K562 (cell line): ENCODE results near the gene ERVV-1. TPM values are rescaled to one million over a fixed set of nuclear protein-coding genes. Genes with fewer than 3 reads are reported as not detected.
"Not testable (repeated sequence)": the region's sequence is repeated elsewhere in the genome, so short reads cannot be mapped to it uniquely, and the experiment has no call there.

Source experiments
- ATAC-seq: fragments of 200-7000 bp; cut with Tn5 transposase; 3 replicates; pipeline ENCODE4 v1.9.1; 2020; ENCODE audit warnings: moderate library complexity
- BruUV-seq: library from RNA; stranded (reverse); fragments of 400-500 nt; replicated peaks from 2 replicates; lab custom pipeline; 2021; lab: Mats Ljungman, UMichigan
- CTCF ChIA-PET: fragments of 300-600 bp; formaldehyde crosslinking; extraction: SDS; loops from one replicate; lab custom pipeline; 2021; ENCODE audit warnings: low intra/inter-chr PET ratio; lab: Yijun Ruan, JAX
- POLR2A ChIA-PET: fragments of 300-600, 350-650 bp; sonication (Branson Sonifier 250); formaldehyde crosslinking; extraction: SDS; loops from one replicate; lab custom pipeline; 2021; ENCODE audit warnings: antibody characterized with exemption, inconsistent platforms; lab: Yijun Ruan, JAX
- DNase-seq, 4 experiments: peaks; one replicate each; pipeline versions ENCODE4 v3.0.0 to v3.0.0-alpha.2; 2011 to 2018; ENCODE audit warnings: low spot score in 3 of 4, mixed read lengths in 3 of 4; ENCODE audit errors: extremely low read depth in 1 of 4
- FAIRE-seq: peaks from 2 replicates; lab custom pipeline; 2011; peaks lifted over from hg19 to GRCh38; lab: Jason Lieb, UNC
- H2AFZ ChIP-seq: 2 replicates; pipeline ENCODE4 v1.6.0; 2011; ENCODE audit warnings: low read depth, low read length, control low read depth, inconsistent platforms
- H3K27ac ChIP-seq: fragments of 200-600 bp; 3 replicates; pipeline ENCODE4 v1.8.0; 2011; ENCODE audit warnings: low read depth, mild to moderate bottlenecking, control low read depth, inconsistent platforms, low read length, moderate library complexity, mixed read lengths; ENCODE audit errors: extremely low read depth
- H3K27me3 ChIP-seq, 2 experiments: fragments of 300-600 bp in 1 of 2; 2 replicates in 1 of 2; 3 replicates in 1 of 2; pipeline versions ENCODE4 v1.6.0 to v1.8.0; 2011; ENCODE audit warnings: inconsistent platforms in 2 of 2, low read length in 2 of 2, mild to moderate bottlenecking in 1 of 2, mixed read lengths in 1 of 2, moderate library complexity in 1 of 2; ENCODE audit not compliant: control insufficient read depth in 2 of 2, insufficient read depth in 2 of 2
- H3K36me3 ChIP-seq: fragments of 300-600 bp; 3 replicates; pipeline ENCODE4 v1.8.0; 2011; ENCODE audit warnings: mild to moderate bottlenecking, low read length, inconsistent platforms; ENCODE audit not compliant: control insufficient read depth, insufficient read depth
- H3K4me1 ChIP-seq, 2 experiments: fragments of 200-600 bp in 1 of 2; replicated peaks in 1 of 2; 2 replicates in 1 of 2; 3 replicates in 1 of 2; pipeline versions ENCODE4 v1.5.1 to v1.8.0; 2011; ENCODE audit warnings: inconsistent platforms in 2 of 2, low read length in 2 of 2, mild to moderate bottlenecking in 1 of 2, mixed read lengths in 1 of 2, moderate library complexity in 1 of 2; ENCODE audit not compliant: control insufficient read depth in 2 of 2, insufficient read depth in 2 of 2
- H3K4me2 ChIP-seq: 2 replicates; pipeline ENCODE4 v1.6.1; 2011; ENCODE audit warnings: low read length, control low read depth, inconsistent platforms, mixed read lengths; ENCODE audit not compliant: insufficient read depth
- H3K4me3 ChIP-seq: fragments of 200-600 bp; sonication (generic), shearing (Covaris generic); 2 replicates; pipeline ENCODE4 v1.5.1; 2016; ENCODE audit warnings: control low read depth, inconsistent platforms
- H3K79me2 ChIP-seq: fragments of 200-600 bp; 3 replicates; pipeline ENCODE4 v1.8.0; 2011; ENCODE audit warnings: low read length, inconsistent platforms; ENCODE audit not compliant: control insufficient read depth, insufficient read depth
- H3K9ac ChIP-seq, 2 experiments: 2 replicates each; pipeline versions ENCODE4 v1.6.0 to v1.6.1; 2011; ENCODE audit warnings: low read depth in 2 of 2, low read length in 2 of 2, control low read depth in 1 of 2, inconsistent platforms in 1 of 2, mild to moderate bottlenecking in 1 of 2, mixed read lengths in 1 of 2; ENCODE audit not compliant: insufficient read depth in 1 of 2
- H3K9me1 ChIP-seq: one replicate; pipeline ENCODE4 v1.6.0; 2011; ENCODE audit warnings: inconsistent platforms, mild to moderate bottlenecking, low read length, moderate library complexity; ENCODE audit not compliant: control insufficient read depth, insufficient read depth
- H3K9me3 ChIP-seq: replicated peaks from 2 replicates; pipeline ENCODE4 v1.5.1; 2011; ENCODE audit warnings: low read depth, low read length, inconsistent platforms; ENCODE audit not compliant: control insufficient read depth, insufficient read depth
- H4K20me1 ChIP-seq: replicated peaks from 2 replicates; pipeline ENCODE4 v1.6.1; 2011; ENCODE audit warnings: low read length, inconsistent platforms, mixed read lengths; ENCODE audit not compliant: control insufficient read depth, insufficient read depth
- RAD21 ChIP-seq, 2 experiments: fragments of 250-450 bp in 1 of 2; fragments of 450-650 bp in 1 of 2; sonication (Bioruptor Pico) in 1 of 2; formaldehyde crosslinking in 1 of 2; IDR thresholded peaks in 1 of 2; conservative IDR thresholded peaks in 1 of 2; 2 replicates each; pipeline versions ENCODE4 v1.4.0 to v1.8.0; 2020 to 2022; ENCODE audit warnings: mild to moderate bottlenecking in 2 of 2, moderate library complexity in 1 of 2
- WGBS: fragments of 100-300 bp; shearing (Covaris generic); methylation state at CpG from one replicate; pipeline ENCODE4 v1.1.6; 2016; ENCODE audit warnings: low coverage, mixed read lengths; ENCODE audit not compliant: insufficient coverage; ENCODE audit errors: missing lambda C conversion rate; 5-methylcytosine and 5-hydroxymethylcytosine counted together
- in situ Hi-C: fragments of 300-500 bp; cut with MboI; formaldehyde crosslinking; loops from 4 replicates; pipeline ENCODE4 v1.15.0; 2018; ENCODE audit warnings: inconsistent platforms, mixed read lengths
- intact Hi-C: fragments of 100-400 bp; cut with micrococcal nuclease; formaldehyde crosslinking; loops from 2 replicates; pipeline ENCODE4 v1.14.2; 2022
- polyA plus RNA-seq, 8 experiments: library from polyadenylated mRNA; depleted of rRNA in 4 of 8; stranded (reverse) in 5 of 8; unstranded in 3 of 8; fragments of >200 nt; fragmentation: Nextera tagmentation in 2 of 8; fragmentation: Illumina TruSeq in 1 of 8; extraction: Ambion mirVana in 2 of 8; extraction: Trizol in 1 of 8; gene quantifications; 2 replicates each; pipeline versions ENCODE4 v1.2.1 to v1.2.3, GENCODE V29; 2011 to 2014; ENCODE audit warnings: inconsistent platforms in 1 of 8, missing spikeins in 1 of 8
- total RNA-seq, 7 experiments: library from RNA; depleted of rRNA in 6 of 7; stranded (reverse); fragments of >200 nt in 6 of 7; fragmentation: Illumina TruSeq in 2 of 7; extraction: Trizol in 2 of 7; gene quantifications; 2 replicates each; pipeline versions ENCODE4 v1.2.1 to v1.2.3, GENCODE V29; 2011 to 2021; ENCODE audit warnings: low replicate concordance in 1 of 7
- TF ChIP-seq, protein P1 (sequence below), 3 experiments: IDR thresholded peaks in 2 of 3; conservative IDR thresholded peaks in 1 of 3; 2 replicates each; pipeline ENCODE4 v1.5.1; 2011 to 2012; ENCODE audit warnings: low read length in 3 of 3, mild to moderate bottlenecking in 3 of 3, control low read depth in 2 of 3, improper control_type of control experiment in 1 of 3, inconsistent platforms in 1 of 3, low read depth in 1 of 3, mixed read lengths in 1 of 3, moderate library complexity in 1 of 3; ENCODE audit not compliant: insufficient read depth in 2 of 3
- TF ChIP-seq, protein P2 (sequence below): fragments of 250-450 bp; sonication (Bioruptor Pico); IDR thresholded peaks from 2 replicates; pipeline ENCODE4 v1.4.0; 2020

Gene ERVV-1
- total and polyA plus RNA-seq, 9 of the 15 experiments (the other 6 are each of a cell fraction or from before 2014, with no cell fraction given) = 0.08 TPM; not detected in 8

DNA sequence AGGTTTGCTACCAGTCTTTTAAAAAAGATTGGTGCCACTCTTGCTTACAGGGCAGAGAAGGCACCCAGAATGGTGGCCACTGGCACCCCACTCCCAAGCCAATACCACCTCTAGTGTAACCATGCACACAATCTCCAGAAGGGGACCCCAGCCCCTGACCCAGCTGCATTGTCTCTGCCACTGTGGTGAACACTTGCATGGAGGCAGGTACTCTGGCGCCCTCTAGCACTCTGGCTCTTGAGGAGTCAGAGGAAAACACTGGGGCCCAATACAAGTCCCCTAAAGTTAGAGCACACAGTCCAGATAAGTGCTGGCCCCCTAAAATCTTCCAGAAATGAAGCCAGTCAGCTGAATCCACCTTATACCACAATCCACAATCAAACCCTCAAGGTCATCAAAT is 6.0 kb downstream of the ERVV-1 start:
- no peak overlapping the region for H3K27ac ChIP-seq
- no peak overlapping the region for H2AFZ ChIP-seq
- ATAC-seq (0 out of 3 replicates have a peak, but pooled peaks have one; percentile 47), FAIRE-seq (no peak), DNase-seq (peak in 2 of 4 experiments; percentile 16 to 37)
- H3K27me3 ChIP-seq = no peaks in the 10 kb centered on the region; a peak in 1 of 5 replicates
- no peaks in the 10 kb centered on the region for H4K20me1 ChIP-seq
- ChIA-PET CTCF (no interaction called here), POLR2A (no interaction called here)
- 0% methylated on average over 1 of the region's 1 CpG for WGBS
- TF ChIP-seq, protein P1, sequence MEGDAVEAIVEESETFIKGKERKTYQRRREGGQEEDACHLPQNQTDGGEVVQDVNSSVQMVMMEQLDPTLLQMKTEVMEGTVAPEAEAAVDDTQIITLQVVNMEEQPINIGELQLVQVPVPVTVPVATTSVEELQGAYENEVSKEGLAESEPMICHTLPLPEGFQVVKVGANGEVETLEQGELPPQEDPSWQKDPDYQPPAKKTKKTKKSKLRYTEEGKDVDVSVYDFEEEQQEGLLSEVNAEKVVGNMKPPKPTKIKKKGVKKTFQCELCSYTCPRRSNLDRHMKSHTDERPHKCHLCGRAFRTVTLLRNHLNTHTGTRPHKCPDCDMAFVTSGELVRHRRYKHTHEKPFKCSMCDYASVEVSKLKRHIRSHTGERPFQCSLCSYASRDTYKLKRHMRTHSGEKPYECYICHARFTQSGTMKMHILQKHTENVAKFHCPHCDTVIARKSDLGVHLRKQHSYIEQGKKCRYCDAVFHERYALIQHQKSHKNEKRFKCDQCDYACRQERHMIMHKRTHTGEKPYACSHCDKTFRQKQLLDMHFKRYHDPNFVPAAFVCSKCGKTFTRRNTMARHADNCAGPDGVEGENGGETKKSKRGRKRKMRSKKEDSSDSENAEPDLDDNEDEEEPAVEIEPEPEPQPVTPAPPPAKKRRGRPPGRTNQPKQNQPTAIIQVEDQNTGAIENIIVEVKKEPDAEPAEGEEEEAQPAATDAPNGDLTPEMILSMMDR (IDR thresholded peaks at IDR 0.05 in 2 of 3, conservative IDR thresholded peaks at IDR 0.05 in 1 of 3; ENCODE audit: insufficient read depth in 2 of 3, low read depth in 1 of 3, low read length in 3 of 3) = peak; percentile 37 to 64 (median 45); a peak in 4 of 6 replicates
- peak in 1 of 2 experiments; percentile 49; a peak in 2 of 4 replicates for TF ChIP-seq RAD21 (CRISPR knock-in tag; conservative IDR thresholded peaks at IDR 0.05 in 1 of 2, IDR thresholded peaks at IDR 0.05 in 1 of 2)
- TF ChIP-seq, protein P2, sequence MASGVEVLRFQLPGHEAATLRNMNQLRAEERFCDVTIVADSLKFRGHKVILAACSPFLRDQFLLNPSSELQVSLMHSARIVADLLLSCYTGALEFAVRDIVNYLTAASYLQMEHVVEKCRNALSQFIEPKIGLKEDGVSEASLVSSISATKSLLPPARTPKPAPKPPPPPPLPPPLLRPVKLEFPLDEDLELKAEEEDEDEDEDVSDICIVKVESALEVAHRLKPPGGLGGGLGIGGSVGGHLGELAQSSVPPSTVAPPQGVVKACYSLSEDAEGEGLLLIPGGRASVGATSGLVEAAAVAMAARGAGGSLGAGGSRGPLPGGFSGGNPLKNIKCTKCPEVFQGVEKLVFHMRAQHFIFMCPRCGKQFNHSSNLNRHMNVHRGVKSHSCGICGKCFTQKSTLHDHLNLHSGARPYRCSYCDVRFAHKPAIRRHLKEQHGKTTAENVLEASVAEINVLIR (CRISPR knock-in tag) = no peak
- H3K9me1 ChIP-seq = no peaks in the 10 kb centered on the region
- H3K9me3 ChIP-seq = no peaks in the 10 kb centered on the region
- no peak overlapping the region for H3K9ac ChIP-seq
- H3K36me3 ChIP-seq = no peaks in the 10 kb centered on the region
- H3K4me1 ChIP-seq = no peaks in the 10 kb centered on the region
- no TSS peak for BruUV-seq
- in situ Hi-C loops = no loop called here
- no peak overlapping the region for H3K4me3 ChIP-seq
- H3K4me2 ChIP-seq = no peak overlapping the region
- intact Hi-C loops = no loop called here
- no peaks in the 10 kb centered on the region for H3K79me2 ChIP-seq

DNA sequence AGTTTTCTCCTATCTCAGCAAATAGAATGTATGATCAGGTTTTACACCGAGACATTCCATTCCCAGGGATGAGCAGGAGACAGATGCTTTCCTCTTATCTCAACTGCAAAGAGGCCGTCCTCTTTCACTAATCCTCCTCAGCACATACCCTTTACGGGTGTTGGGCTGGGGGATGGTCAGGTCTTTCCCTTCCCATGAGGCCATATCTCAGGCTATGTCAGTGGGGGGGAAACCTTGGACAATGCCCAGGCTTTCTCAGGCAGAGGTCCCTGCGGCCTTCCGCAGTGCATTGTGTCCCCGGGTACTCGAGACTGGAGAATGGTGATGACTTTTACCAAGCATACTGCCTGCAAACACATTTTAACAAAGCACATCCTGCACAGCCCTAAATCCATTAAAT is 14.6 kb downstream of the ERVV-1 start:
- H3K4me1 ChIP-seq, H2AFZ ChIP-seq, H3K36me3 ChIP-seq, H3K27ac ChIP-seq, in situ Hi-C loops, H3K9ac ChIP-seq, ATAC-seq, H3K4me2 ChIP-seq, H4K20me1 ChIP-seq, BruUV-seq, CTCF ChIA-PET, intact Hi-C loops, FAIRE-seq, H3K9me3 ChIP-seq, H3K4me3 ChIP-seq, H3K9me1 ChIP-seq, DNase-seq, POLR2A ChIA-PET, H3K79me2 ChIP-seq, H3K27me3 ChIP-seq: not testable (repeated sequence)
- 5% methylated on average over 7 of the region's 7 CpGs for WGBS
